Measurements from ENCODE around the gene C12orf57.

C12orf57 gene

GRCh38 chr12:6917491-6918231, 26.2 kb upstream of the C12orf57 start:
- no peak overlapping the region for H3K4me3 ChIP-seq (ENCODE audit: low read depth, low read length)

- H3K4me3 ChIP-seq (ENCODE audit: low read depth, low read length) = no peak overlapping the region
Observed at GRCh38 chr12:6919588-6919987, 24.2 kb upstream of the C12orf57 start.

- H3K4me3 ChIP-seq (ENCODE audit: low read depth, low read length) = no peak overlapping the region
Observed at GRCh38 chr12:6921539-6921938, 22.3 kb upstream of the C12orf57 start.

- H3K4me3 ChIP-seq (ENCODE audit: low read depth, low read length) = no peak overlapping the region
Observed at GRCh38 chr12:6921996-6922946, 21.6 kb upstream of the C12orf57 start.

- H3K4me3 ChIP-seq (ENCODE audit: low read depth, low read length) = no peak overlapping the region
Observed at GRCh38 chr12:6923003-6923732, 20.7 kb upstream of the C12orf57 start.

GRCh38 chr12:6923851-6924250, 20.0 kb upstream of the C12orf57 start:
- no peak overlapping the region for H3K4me3 ChIP-seq (ENCODE audit: low read depth, low read length)

GRCh38 chr12:6925239-6925539, 18.6 kb upstream of the C12orf57 start:
- H3K4me3 ChIP-seq (ENCODE audit: low read depth, low read length) = no peak overlapping the region

- H3K4me3 ChIP-seq (ENCODE audit: low read depth, low read length) = peak overlapping the region; percentile 50
Observed at GRCh38 chr12:6925540-6926279, 18.1 kb upstream of the C12orf57 start.

GRCh38 chr12:6927379-6928021, 16.3 kb upstream of the C12orf57 start, which contains the start of gene ATN1:
ATN1 (plus strand) TSS chr12:6927959; CDS start chr12:6934002, 6,043 bp downstream.
- peak within 1 kb of the TSS; percentile 90 for H3K4me3 ChIP-seq (ENCODE audit: low read depth, low read length)

- H3K4me3 ChIP-seq (ENCODE audit: low read depth, low read length) = peak overlapping the region; percentile 90
Observed at GRCh38 chr12:6928022-6928702, 15.7 kb upstream of the C12orf57 start.

GRCh38 chr12:6928703-6929407, 15.0 kb upstream of the C12orf57 start:
- peak overlapping the region; percentile 90 for H3K4me3 ChIP-seq (ENCODE audit: low read depth, low read length)

- H3K4me3 ChIP-seq (ENCODE audit: low read depth, low read length) = peak overlapping the region; percentile 90
Observed at GRCh38 chr12:6929466-6930452, 14.1 kb upstream of the C12orf57 start.

GRCh38 chr12:6932766-6933165, 11.1 kb upstream of the C12orf57 start:
- H3K4me3 ChIP-seq (ENCODE audit: low read depth, low read length) = no peak overlapping the region

- H3K4me3 ChIP-seq (ENCODE audit: low read depth, low read length) = no peak overlapping the region
Observed at GRCh38 chr12:6934110-6934509, 9.7 kb upstream of the C12orf57 start.

- H3K4me3 ChIP-seq (ENCODE audit: low read depth, low read length) = no peak overlapping the region
Observed at GRCh38 chr12:6935371-6936193, 8.2 kb upstream of the C12orf57 start.

GRCh38 chr12:6936194-6936635, 7.6 kb upstream of the C12orf57 start:
- H3K4me3 ChIP-seq (ENCODE audit: low read depth, low read length) = no peak overlapping the region
